ENCODE data around the gene RALGPS1.

Gene RALGPS1

GRCh38 chr9:127033061-127033460 is 118.5 kb downstream of the RALGPS1 start:
- Histone ChIP-seq H3K4me1 (ENCODE audit: insufficient read depth, poor library complexity, severe bottlenecking) (no peaks in the 10 kb centered on the region), H3K27me3 (ENCODE audit: insufficient read depth, poor library complexity, severe bottlenecking) (no peaks in the 10 kb centered on the region), H3K36me3 (ENCODE audit: low read depth) (no peaks in the 10 kb centered on the region), H3K4me3 (ENCODE audit: severe bottlenecking) (no peak overlapping the region), H3K27ac (ENCODE audit: poor library complexity, severe bottlenecking) (no peak overlapping the region), H3K9me3 (ENCODE audit: severe bottlenecking) (no peaks in the 10 kb centered on the region)
- TF ChIP-seq CTCF (IDR thresholded peaks at IDR 0.05; ENCODE audit: poor library complexity, severe bottlenecking): no peak
- no peak for DNase-seq (ENCODE audit: low spot score)
- no peak for ATAC-seq (ENCODE audit: low read depth)

- no peak overlapping the region for H3K27ac ChIP-seq (ENCODE audit: poor library complexity, severe bottlenecking)
- ATAC-seq (ENCODE audit: low read depth): no peak
- H3K27me3 ChIP-seq (ENCODE audit: insufficient read depth, poor library complexity, severe bottlenecking): no peaks in the 10 kb centered on the region
Measured at GRCh38 chr9:127033789-127034188, 119.2 kb downstream of the RALGPS1 start.

DNA sequence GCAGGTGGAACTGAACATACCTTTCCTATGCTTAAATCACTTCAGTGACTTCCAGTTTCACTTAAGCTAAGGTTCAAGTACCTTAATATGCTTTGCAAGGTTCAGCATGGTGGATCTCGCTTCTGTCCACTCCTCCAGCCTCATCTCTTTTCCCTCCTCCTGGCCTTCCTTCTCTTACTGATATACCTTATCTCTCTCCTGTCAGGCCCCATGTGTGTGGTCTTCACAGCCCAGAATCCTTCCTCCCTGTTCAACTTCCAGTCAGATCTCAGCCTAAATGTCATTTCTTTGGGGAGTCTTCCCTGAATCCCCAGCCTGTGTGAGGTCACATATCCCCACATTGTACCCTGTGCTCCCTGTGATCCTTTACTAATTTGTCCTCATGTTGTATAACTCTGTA is 120.1 kb downstream of the RALGPS1 start:
- Histone ChIP-seq H3K4me3 (ENCODE audit: severe bottlenecking) (no peak overlapping the region), H3K27ac (ENCODE audit: poor library complexity, severe bottlenecking) (no peak overlapping the region), H3K36me3 (ENCODE audit: low read depth) (no peaks in the 10 kb centered on the region), H3K27me3 (ENCODE audit: insufficient read depth, poor library complexity, severe bottlenecking) (no peaks in the 10 kb centered on the region), H3K9me3 (ENCODE audit: severe bottlenecking) (no peaks in the 10 kb centered on the region), H3K4me1 (ENCODE audit: insufficient read depth, poor library complexity, severe bottlenecking) (no peaks in the 10 kb centered on the region)
- ATAC-seq (ENCODE audit: low read depth) (no peak), DNase-seq (ENCODE audit: low spot score) (no peak)
- no peak for TF ChIP-seq CTCF (IDR thresholded peaks at IDR 0.05; ENCODE audit: poor library complexity, severe bottlenecking)

More at GRCh38 chr9:127033789-127034188, 119.2 kb downstream of the RALGPS1 start:
- no peaks in the 10 kb centered on the region for H3K4me1 ChIP-seq (ENCODE audit: insufficient read depth, poor library complexity, severe bottlenecking)
- H3K36me3 ChIP-seq (ENCODE audit: low read depth): no peaks in the 10 kb centered on the region
- no peak for TF ChIP-seq CTCF (IDR thresholded peaks at IDR 0.05; ENCODE audit: poor library complexity, severe bottlenecking)
- no peak for DNase-seq (ENCODE audit: low spot score)
- H3K9me3 ChIP-seq (ENCODE audit: severe bottlenecking): no peaks in the 10 kb centered on the region
- H3K4me3 ChIP-seq (ENCODE audit: severe bottlenecking): no peak overlapping the region

DNA sequence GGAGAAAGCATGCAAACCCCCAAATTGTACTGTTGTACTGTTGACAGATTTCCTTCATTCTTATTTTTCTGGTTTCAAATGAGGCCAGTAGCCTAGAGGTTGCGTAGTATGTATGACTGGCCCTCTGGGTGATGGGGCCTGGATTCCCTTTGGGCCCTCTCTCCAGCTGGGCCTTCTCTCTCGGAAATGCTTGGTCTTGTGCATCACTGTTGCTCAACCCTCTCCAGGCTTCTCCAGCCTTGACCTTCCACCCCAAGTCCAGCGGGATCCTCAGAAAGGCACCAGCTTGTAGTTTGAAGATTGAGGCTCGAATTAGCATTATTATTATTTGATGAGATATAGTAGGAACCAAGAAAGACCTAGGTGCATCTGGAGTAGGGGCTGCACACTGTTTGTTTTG is 120.8 kb downstream of the RALGPS1 start:
- H3K36me3 ChIP-seq (ENCODE audit: low read depth): no peaks in the 10 kb centered on the region
- H3K27me3 ChIP-seq (ENCODE audit: insufficient read depth, poor library complexity, severe bottlenecking): no peaks in the 10 kb centered on the region
- H3K27ac ChIP-seq (ENCODE audit: poor library complexity, severe bottlenecking): no peak overlapping the region
- no peaks in the 10 kb centered on the region for H3K9me3 ChIP-seq (ENCODE audit: severe bottlenecking)
- ATAC-seq (ENCODE audit: low read depth) (no peak), DNase-seq (ENCODE audit: low spot score) (no peak)
- no peaks in the 10 kb centered on the region for H3K4me1 ChIP-seq (ENCODE audit: insufficient read depth, poor library complexity, severe bottlenecking)
- TF ChIP-seq CTCF (IDR thresholded peaks at IDR 0.05; ENCODE audit: poor library complexity, severe bottlenecking): no peak
- H3K4me3 ChIP-seq (ENCODE audit: severe bottlenecking): no peak overlapping the region

DNA sequence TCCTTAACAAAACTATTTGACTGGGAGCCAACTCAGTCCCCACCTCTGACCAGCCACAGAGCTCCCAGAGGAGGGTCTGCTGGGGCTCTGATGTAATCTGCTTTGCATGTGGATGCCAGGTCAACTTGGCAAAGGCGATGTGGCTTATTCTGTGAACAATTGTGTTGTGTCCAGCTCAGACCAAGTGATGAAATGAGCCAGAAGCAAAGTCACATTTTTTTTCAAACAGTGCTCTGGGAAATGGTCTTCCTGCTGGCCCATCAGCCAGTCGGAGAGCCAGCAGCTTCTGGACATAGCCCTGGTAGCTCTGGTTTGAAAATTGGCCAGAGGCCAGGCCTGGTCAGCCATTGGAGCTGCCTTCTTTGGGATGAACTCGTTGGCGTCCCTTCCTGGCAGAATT is 121.4 kb downstream of the RALGPS1 start:
- Histone ChIP-seq H3K27ac (ENCODE audit: poor library complexity, severe bottlenecking) (no peak overlapping the region), H3K27me3 (ENCODE audit: insufficient read depth, poor library complexity, severe bottlenecking) (no peaks in the 10 kb centered on the region), H3K4me3 (ENCODE audit: severe bottlenecking) (no peak overlapping the region), H3K36me3 (ENCODE audit: low read depth) (no peaks in the 10 kb centered on the region), H3K9me3 (ENCODE audit: severe bottlenecking) (no peaks in the 10 kb centered on the region), H3K4me1 (ENCODE audit: insufficient read depth, poor library complexity, severe bottlenecking) (no peaks in the 10 kb centered on the region)
- no peak for ATAC-seq (ENCODE audit: low read depth)
- no peak for TF ChIP-seq CTCF (IDR thresholded peaks at IDR 0.05; ENCODE audit: poor library complexity, severe bottlenecking)
- no peak for DNase-seq (ENCODE audit: low spot score)
